ENCODE measurements around the gene MTIF3. TPM values are rescaled to one million over a fixed set of nuclear protein-coding genes. Genes with fewer than 3 reads are reported as not detected.

Gene MTIF3
- total RNA-seq, 1 donor from 2014 or later = 30.5 TPM

GRCh38 chr13:27427641-27428040 lies 22.7 kb downstream of the MTIF3 start:
- H3K36me3 ChIP-seq (ENCODE audit: control insufficient read depth, insufficient read depth, low read length) = peaks cover 16% of the 10 kb centered on the region
- H3K4me3 ChIP-seq (ENCODE audit: low read depth, low read length) = no peak overlapping the region
- DNase-seq (ENCODE audit: low read depth) (no peak), FAIRE-seq (no peak)
- no peak for TF ChIP-seq CTCF (IDR thresholded peaks at IDR 0.05; ENCODE audit: insufficient read depth, low read length, severe bottlenecking)
- H3K27me3 ChIP-seq (ENCODE audit: control insufficient read depth, insufficient read depth, low read length) = no peaks in the 10 kb centered on the region

GRCh38 chr13:27425918-27426630 lies 24.3 kb downstream of the MTIF3 start:
- Histone ChIP-seq H3K27me3 (ENCODE audit: control insufficient read depth, insufficient read depth, low read length) (no peaks in the 10 kb centered on the region), H3K36me3 (ENCODE audit: control insufficient read depth, insufficient read depth, low read length) (peaks cover 12% of the 10 kb centered on the region), H3K4me3 (ENCODE audit: low read depth, low read length) (peak overlapping the region; percentile 63)
- peak; percentile 7 for FAIRE-seq
- peak; percentile 90 for DNase-seq (ENCODE audit: low read depth)
- TF ChIP-seq CTCF (IDR thresholded peaks at IDR 0.05; ENCODE audit: insufficient read depth, low read length, severe bottlenecking) = peak; percentile 56

GRCh38 chr13:27425158-27425917 lies 25.0 kb downstream of the MTIF3 start:
- TF ChIP-seq CTCF (IDR thresholded peaks at IDR 0.05; ENCODE audit: insufficient read depth, low read length, severe bottlenecking) = no peak
- Histone ChIP-seq H3K27me3 (ENCODE audit: control insufficient read depth, insufficient read depth, low read length) (no peaks in the 10 kb centered on the region), H3K36me3 (ENCODE audit: control insufficient read depth, insufficient read depth, low read length) (peaks cover 10% of the 10 kb centered on the region), H3K4me3 (ENCODE audit: low read depth, low read length) (peak overlapping the region; percentile 63)
- DNase-seq (ENCODE audit: low read depth) (no peak), FAIRE-seq (no peak)

- TF ChIP-seq CTCF (IDR thresholded peaks at IDR 0.05; ENCODE audit: insufficient read depth, low read length, severe bottlenecking) = no peak
- Histone ChIP-seq H3K4me3 (ENCODE audit: low read depth, low read length) (peak within 1 kb of the TSS; percentile 63), H3K36me3 (ENCODE audit: control insufficient read depth, insufficient read depth, low read length) (peaks cover 10% of the 10 kb centered on the region), H3K27me3 (ENCODE audit: control insufficient read depth, insufficient read depth, low read length) (no peaks in the 10 kb centered on the region)
- peak; percentile 64 for DNase-seq (ENCODE audit: low read depth)
- no peak for FAIRE-seq
These were observed 25.9 kb downstream of the MTIF3 start, which contains the start of gene GTF3A for GRCh38 chr13:27424246-27425157. Gene GTF3A (plus strand): TSS chr13:27424619.

- FAIRE-seq = no peak
- no peak overlapping the region for H3K4me3 ChIP-seq (ENCODE audit: low read depth, low read length)
These were observed 27.0 kb downstream of the MTIF3 start for GRCh38 chr13:27423333-27423732.

More at GRCh38 chr13:27423333-27423732, 27.0 kb downstream of the MTIF3 start:
- Histone ChIP-seq H3K36me3 (ENCODE audit: control insufficient read depth, insufficient read depth, low read length) (peaks cover 3% of the 10 kb centered on the region), H3K27me3 (ENCODE audit: control insufficient read depth, insufficient read depth, low read length) (no peaks in the 10 kb centered on the region)
- no peak for DNase-seq (ENCODE audit: low read depth)
- TF ChIP-seq CTCF (IDR thresholded peaks at IDR 0.05; ENCODE audit: insufficient read depth, low read length, severe bottlenecking) = no peak

All from bronchial epithelial cell (primary cell).